ENCODE measurements around the gene TRNP1.

TRNP1 gene

DNA sequence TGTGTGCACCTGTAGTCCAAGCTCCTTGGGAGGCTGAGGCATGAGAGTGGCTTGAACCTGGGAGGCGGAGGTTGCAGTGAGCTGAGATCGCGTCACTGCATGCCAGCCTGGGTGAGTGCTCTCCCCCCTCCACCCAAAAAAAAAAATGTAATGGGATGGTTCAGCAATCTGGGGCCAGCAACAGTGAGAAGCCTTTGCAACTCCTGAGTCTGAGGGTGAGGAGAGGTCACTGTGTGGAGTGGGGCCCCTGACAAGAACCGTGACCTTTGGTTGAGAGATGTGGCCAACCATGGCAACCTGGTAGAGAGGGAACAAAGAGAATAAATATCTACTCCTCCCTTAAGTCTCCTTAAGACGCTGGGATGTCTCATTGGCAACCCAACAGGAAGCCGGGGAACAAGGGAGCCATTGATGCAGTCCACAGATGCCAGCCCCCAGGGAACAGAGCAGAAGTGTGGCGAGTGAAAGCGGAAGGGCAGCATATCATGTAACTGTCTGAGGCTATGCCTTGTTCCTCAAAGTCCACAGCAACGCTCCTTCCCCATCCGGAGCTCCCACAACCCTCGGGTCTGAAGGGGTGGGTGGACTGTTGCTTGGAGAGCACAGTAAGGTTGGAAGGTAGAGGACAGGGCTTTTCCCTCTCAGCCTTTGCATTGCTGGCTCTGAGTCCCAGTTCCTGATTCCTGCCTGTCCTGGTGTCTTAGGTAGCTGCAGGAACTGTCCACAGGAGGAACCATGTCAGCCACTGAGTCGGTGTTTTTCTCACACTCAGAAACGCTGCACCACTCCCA, 8.3 kb downstream of the TRNP1 start:
- DNase-seq (ENCODE audit: low read depth) = peak; percentile 69

DNA sequence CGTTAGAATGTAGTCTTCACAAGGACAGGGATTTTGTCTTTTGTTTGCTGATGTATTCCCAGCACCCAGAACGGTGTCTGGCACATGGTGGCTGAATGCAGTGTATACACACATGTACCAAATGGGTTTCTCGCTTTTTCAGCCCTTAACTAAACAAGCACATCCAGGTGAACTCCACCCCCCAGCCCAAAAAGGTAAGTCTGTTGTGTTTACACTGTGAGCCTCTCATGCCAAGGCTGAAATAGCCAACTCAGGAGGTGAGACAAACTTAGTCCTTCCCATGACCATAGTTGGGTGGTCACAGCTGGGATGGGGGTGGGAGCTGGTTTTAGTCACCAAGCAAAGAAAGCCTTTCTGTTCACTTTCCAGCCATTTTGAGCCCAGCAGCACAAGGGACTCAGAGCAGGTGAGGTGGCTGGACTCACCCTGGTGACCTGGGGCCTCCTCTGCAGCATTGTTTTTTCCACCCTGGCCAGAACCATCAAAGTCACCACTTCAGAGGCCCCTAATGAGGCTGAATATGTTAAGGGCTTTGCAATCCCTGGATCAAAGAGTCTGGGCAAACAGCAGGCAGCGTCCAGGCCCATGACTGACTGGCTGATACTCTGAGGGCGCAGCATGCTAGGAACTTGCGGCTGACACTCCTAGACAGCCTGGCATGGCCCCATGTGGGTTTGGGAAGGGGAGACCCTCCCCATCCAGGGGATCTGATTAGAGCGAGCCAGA, 10.4 kb downstream of the TRNP1 start:
- peak; percentile 26 for DNase-seq (ENCODE audit: low read depth)

DNA sequence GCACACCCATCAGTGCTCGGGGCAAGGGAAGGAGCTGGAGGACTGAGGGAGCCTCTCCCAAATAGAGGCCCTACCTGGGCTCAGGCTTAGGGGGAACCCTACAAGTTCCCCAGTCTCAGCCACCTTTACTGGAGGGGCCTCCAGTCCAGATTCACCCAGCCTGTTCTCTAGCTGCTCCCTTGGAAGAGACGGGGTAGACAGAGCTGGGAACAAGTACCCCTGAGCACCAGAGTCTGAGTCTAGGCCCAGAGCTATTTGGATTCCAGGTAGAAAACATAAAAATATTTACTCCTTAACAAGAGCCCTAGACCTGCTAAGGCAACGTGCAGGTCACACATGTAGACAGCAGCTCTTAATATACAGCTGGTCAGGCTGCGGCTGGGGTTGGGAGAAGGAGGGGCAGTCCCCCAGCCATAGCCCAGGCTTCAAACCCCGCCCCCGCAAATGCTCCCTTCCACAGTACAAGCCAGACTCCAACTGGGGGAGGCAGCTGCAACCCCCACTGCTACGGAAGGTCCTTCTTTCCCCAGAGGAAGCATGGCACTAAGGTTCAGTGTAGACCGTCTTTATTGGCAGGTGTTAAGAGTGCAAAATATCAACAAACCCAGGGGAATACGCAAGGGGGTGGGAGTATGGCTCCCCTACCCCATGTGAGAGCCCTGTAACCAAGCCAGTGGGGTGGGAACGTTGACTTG, 11.1 kb downstream of the TRNP1 start:
- peak; percentile 59 for DNase-seq (ENCODE audit: low read depth)

DNA sequence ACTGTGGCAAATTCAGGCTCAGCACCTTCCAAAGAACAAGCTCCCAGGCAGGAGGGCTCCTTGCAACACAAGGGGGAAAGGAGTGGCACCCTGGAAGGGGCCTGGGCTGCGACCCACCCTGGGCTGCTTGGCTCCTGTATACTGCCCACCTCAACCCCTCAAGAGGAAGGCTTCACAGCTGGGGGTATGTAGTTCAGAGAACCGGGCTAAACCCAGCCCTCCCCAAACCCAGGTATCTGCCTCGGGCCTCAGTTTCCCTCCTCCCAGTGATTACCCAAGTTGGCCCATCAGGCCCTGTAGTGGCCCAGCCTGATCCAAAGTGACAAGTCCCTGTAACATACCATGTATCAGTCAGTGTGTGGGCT, 11.7 kb downstream of the TRNP1 start:
- DNase-seq (ENCODE audit: low read depth) = no peak

DNA sequence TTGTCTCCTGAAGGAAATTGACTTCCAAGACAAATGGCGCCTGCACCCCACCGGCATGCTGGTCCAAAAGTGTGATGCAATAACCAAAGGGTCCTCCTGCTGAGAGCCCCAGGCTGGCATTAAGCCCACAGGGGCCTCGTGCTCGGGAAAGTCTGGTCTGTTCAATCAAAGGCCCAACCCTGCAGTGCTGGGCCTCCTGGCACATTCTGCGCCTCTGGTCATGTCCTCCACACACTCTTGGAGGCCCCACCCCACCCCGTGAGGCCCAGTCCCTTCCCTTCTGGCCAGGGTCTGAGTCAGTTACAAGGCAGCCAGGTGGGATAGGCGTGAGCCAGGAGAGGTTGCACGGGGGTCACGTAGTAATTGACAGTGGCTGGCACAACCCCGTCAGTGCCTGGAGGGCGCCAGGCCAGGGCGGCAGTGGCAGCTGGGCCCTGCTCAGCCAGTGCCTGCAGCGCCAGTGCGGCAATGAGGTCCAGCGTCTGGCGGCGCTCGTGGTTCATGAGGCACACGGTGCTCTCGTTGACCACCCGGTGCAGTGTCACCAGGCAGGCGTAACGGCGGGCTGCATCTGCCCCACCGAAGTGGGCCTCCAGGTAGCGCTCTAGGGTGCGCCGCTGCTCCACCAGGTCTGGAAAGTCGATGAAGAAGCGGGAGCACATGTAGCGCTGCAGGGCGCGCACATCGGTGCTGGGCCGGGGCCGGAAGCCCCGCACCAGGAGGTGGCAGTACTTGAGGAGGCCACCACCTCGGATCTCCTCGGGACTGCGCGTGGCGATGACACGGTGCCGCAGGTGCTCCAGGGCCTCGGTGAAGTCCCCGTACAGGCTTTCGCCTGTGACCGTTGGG, 12.4 kb downstream of the TRNP1 start:
- peak; percentile 55 for DNase-seq (ENCODE audit: low read depth)

DNA sequence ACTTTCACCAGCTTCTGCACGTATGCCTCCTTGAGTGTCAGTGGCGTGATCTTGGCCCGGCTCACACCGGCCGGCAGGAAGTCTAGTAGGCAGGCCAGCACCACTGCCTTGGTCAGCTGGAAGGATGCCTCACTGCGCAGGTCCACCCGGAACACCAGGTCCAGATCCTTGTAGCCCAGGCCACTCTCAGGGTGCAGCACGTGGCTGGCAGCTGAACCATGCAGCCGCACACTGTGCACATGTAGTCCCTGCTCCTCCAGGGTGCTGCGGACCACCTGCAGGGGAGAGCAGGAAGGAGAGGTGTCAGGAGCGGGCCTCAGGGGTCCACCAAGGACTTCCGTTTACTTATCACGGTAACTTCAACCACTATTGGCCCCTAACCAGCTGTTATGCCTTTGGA, 13.2 kb downstream of the TRNP1 start:
- DNase-seq (ENCODE audit: low read depth) = peak; percentile 27

DNA sequence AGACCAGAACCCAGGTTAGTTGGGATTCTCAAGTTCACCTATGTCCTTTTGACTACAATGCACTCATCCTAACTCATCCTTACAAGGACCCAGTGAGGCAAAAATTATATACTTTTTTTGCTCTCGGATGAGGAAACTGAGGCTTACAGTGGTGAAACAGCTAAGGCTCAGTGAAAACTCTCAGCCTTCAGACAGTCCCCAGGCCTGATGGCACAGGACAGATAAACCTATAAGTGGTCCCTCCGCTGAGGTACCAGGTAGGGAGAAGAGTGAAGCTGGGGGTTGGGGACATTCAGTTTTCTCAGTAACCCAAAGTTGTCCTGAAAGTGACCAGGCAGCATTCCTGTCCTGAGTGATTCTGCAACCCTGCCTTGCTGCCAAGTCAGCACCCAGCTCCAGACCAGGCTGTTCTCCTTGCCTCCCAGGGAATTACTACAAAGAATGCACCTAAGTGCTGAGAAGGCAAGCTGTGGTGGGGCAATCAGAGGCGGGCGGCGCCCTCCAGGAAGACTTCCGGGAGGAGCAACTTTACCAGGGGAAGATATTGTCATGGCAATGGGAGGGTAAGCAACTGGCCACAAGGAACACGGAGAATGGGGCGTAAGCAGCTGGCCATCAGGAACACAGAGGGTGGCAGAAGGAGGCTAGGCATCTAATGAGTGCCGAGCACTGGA, 14.6 kb downstream of the TRNP1 start:
- DNase-seq (ENCODE audit: low read depth) = peak; percentile 71

DNA sequence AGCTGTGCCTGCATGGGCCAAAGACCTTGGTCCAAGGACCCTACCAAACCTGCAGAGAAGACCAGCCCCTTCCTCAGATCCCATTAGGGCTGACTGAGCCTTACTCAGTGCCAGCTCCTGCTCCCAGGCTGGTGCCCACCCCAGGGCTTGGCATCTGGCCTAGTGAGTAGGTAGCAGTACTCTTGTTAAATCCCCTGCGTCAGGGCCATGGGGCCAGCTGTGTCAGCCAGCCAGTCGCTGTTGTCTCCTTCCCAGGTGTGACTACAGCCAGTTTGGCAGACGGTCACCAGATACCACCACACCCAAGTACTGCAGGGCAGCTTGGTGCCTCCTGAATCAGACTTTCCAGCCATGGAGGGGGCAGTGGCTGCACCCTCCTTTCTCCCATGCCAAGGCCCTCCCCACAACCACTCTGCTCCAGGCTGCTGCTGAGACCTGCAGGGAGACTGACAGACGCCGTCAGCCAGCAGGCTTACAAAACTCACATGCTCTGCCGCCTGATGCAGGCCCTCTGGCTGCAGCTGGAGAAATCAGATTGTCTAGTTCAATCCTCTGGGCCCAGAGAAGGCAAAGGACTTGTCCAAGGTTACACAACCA, 16.2 kb downstream of the TRNP1 start:
- DNase-seq (ENCODE audit: low read depth) = no peak

DNA sequence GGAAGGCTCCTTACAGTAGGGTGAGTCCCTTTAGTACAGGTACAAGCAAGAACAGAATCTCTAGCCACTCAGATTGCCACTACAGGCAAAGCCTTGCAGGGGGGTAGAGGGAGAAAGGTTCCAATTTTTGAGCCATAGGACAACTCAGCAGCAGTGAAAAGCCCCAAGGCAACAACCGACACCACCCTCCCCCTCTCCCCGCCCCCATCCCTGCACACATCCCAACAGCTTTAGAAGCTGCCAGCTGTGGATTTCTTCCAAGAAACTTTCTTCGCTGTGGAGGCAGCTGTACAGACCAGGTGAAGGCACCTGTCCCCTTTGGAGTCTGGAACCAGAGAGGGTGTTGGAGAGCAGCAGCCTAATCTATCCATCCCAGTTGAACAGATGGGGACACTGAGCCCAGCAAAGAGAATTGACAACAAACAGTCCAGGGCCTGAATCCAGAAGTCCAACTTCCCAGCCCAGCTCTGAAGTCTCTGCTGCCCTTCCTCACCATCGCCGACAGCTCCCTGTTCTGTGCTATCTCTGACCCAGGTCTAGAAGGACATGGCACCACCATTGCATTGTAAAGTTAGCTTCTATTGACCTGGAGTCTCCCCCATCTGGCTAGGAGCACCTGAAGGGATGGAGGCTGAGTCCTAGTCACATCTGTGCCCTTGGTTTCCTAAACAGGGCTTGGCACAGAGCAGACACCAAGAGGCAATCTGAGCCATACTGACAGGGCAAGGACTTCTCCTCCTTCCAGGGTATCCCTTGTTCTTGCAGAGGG, 16.9 kb downstream of the TRNP1 start:
- DNase-seq (ENCODE audit: low read depth) = no peak

DNA sequence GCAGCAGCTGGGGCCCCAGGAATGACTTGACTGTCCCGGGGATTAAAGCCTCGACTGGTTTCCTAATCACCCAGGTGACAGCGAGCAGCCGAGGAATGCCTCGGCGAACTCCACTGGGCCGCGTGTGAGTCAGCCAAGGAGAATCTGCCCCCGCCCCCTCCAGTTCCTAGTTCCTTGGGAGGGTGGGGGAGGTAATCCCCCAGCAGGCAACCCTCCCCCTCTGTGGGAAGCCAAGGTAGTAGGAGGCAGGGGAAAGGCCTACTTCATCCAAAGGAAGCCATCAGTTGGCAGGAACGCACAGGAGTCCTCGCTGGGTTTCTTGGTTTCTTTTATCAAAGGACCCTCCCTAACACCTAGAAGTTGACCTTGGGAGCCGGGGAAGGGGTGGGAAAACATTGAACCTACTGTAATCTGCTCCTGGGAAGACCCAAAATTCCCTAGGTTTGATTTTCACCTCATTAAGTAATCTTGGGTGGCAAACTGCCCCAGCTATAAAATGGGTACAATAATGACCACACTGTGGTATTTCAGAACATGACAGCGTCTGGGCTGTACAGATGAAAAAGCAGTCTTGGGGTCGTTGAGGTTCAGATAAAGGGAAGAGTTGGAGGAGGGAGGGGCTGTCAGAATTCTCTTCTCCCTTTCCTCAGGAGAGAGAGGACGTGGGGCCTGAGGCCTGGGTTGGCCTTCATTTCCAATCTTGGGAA, 17.7 kb downstream of the TRNP1 start:
- DNase-seq (ENCODE audit: low read depth) = peak; percentile 49

DNA sequence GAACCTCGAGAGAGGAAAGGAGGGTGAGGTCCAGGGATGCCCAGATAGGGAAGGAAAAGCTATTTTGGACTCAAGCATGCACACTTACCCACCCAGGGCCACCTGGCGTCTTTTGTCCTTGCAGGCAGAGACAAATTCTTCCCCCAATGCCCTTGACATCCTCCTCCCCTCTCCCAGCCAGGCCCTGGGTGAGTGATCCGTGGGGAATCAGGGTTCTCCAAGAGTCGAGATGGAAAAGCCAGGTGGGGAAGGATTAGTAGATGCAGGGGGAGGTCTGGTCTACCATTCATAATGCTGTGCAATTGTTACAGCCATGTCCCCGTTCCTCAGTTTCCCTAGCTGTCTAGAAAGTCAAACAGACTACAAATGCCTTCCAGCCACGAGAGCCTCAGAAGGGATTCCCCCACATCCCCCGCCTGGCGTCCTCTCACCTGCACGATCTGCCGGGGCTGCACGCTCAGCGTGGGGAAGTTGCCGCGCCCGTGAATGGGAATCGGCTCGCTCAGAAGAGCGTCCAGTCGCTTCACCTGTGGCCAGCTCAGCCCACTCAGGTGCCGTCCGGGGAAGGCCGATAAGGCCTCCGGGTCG, 18.6 kb downstream of the TRNP1 start:
- DNase-seq (ENCODE audit: low read depth) = no peak

DNA sequence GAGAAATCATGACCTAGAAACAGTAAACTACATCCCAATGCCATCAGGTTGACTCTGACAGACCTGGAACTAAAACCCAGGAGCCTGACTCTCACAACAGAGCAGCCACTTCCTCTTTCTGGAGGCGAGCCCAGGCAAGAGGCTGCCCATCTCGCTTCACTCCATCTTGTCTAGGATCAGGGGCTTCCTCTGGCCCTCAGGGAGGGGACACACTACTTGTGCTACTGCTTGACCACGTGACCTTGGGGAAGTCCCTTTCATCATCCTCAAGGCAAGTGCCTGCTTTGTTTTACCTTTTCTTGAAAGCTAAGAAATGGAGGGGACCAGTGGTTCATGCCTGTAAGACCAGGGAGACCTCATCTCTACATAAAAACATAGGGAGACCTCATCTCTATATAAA, 21.8 kb downstream of the TRNP1 start:
- DNase-seq (ENCODE audit: low read depth) = no peak

DNA sequence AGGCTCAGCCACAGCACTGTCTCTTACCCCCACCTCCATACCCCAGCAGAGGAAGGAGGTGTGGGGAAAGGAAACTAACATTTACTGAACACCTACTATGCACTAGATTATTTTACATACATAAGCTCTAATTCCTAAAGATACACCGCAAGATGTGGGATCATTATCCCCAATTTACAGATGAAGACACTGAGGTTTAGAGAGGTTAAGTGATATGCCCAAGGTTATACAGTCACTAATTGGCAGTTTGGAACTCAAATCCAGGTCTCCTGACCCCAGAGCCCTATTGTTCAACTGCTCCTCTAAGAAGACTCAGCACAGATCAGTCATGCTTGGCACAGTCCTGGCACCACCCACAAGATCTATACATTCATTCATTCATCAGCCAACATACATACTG, 22.9 kb downstream of the TRNP1 start:
- no peak for DNase-seq (ENCODE audit: low read depth)

DNA sequence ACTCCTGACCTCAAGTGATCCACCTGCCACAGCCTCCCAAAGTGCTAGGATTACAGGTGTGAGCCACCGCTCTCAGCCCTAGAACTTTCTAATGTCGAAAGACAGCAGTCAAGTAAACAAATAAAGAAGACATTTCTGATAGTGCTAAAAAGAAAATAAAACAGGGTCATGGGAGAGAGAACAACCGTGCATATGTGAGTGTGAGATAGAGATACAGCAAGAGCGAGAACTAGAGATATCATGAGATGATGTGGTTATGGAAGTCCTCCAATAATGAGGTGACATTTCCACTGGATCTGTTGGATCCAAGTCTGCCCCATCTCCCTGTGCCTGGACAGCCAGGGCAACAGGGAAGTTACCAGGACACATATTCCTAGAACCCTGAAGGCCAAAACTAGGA, 23.7 kb downstream of the TRNP1 start:
- DNase-seq (ENCODE audit: low read depth) = no peak

DNA sequence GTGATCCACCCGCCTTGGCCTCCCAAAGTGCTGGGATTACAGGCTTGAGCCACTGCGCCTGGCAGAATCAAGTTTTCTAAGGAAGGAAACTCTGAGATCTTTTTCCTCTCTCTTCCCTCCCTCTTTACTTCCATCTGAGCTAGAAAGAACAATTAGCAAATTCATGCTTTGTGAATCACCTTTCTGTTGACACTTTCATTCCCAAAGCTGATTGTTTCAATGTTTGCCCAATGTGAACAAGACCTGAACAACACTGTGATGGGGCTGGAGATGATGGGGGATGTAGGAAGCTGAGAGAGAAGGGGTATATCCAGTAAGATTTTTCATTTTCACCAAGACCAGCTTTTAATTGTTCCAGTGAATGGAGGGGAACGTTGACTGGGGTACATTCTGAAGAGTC, 24.8 kb downstream of the TRNP1 start:
- DNase-seq (ENCODE audit: low read depth) = no peak

DNA sequence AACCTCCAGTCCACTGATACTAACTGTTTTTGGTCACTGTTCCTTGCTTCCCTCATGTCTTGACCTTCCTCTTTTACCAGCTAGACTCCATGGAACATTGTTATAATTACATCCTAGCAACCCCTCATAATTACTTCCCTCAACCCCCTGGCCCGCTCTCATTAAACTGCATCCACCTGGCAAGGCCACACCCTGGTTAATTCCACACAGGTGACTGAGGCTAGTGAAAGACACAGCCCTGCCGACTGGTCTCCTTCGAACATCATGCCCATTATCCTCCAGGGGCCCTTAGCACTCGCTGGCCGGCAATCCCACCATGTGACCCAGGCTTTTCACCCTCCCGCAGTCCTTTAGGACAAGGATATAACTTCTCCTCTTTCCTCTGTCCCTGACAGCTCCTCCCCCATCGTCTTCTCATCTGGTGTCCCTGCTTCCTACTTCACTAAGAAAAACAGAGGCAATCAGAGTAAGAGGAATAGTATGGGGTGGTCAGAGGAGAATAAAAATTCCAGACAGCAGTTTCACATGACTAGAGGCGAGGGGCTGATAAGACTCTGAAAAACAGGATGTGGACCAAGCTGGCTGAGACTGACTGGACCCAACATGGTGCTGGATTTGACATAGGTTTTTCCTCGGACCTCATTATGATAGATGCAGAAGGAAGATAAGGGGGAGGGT, 28.0 kb downstream of the TRNP1 start:
- no peak for DNase-seq (ENCODE audit: low read depth)

DNA sequence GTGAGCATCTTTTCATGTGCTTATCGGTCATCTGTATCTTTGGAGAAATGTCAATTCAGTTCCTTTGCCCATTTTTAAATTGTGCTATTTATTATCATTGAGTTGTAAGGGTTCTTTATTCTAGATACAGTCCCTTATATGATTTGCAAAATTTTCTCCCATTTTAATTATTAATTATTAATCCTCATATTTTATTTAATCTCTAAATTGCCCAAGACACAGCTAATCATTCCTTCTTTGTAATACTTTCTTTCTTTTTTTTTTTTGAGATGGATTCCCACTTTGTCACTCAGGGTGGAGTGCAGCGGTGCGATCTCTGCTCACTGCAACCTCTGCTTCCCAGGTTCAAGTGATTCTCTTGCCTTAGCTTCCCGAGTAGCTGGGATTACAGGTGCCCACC, 32.2 kb downstream of the TRNP1 start:
- DNase-seq (ENCODE audit: low read depth) = no peak

DNA sequence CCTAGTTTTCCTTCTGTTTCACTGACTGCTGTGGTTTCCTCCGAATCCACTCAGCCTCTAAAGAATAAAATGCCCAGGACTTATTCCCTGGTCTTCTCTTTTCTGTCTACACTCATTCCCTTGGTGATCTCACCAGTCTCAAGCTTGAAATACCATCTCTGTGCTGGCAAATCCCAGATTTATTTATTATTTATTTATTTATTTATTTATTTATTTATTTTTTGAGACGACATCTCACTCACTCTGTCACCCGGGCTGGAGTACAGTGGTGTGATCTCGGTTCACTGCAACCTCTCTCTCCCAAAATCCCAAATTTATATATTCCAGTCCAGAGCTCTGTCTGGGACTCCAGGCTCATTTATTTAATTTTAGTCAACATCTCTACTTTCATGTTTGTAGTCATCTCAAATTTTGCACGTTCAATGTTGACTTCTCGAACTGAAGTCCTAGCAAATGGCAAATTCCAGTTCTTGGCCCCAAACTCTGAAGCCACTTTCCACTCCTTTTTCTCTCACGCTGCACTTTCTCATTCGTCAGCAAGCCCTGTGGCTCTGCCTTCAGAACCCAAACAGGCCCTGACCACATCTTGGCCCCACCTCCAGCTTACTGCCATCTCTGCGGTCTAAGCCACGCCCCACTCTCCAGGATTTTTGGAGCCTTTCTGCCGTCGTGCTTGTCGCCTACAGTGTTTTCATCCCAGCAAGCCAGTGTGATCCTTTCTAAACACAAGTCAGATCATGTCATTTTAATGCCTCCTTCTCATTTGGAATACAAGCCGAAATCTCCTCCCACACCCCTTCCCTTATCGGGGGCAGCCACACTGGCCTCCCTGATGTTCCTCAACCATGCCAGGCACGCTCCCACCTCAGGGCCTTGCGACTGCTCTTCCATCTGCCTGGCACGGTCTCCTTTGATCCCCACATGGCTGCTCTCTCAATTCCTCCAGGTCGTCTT, 33.4 kb downstream of the TRNP1 start:
- peak; percentile 85 for DNase-seq (ENCODE audit: low read depth)
